BLaER1 (cell line): ENCODE results near the gene BCAS1.

Source experiments
- H3K27ac ChIP-seq: shearing (Covaris generic); formaldehyde crosslinking; 2 replicates; pipeline ENCODE4 v1.8.1; 2022
- H3K27me3 ChIP-seq: shearing (Covaris generic); formaldehyde crosslinking; 2 replicates; pipeline ENCODE4 v1.8.1; 2022
- H3K36me3 ChIP-seq: shearing (Covaris generic); formaldehyde crosslinking; 2 replicates; pipeline ENCODE4 v1.8.1; 2022
- H3K4me1 ChIP-seq: shearing (Covaris generic); formaldehyde crosslinking; 2 replicates; pipeline ENCODE4 v1.8.1; 2022
- H3K4me2 ChIP-seq: shearing (Covaris generic); formaldehyde crosslinking; 2 replicates; pipeline ENCODE4 v1.8.1; 2022
- H3K4me3 ChIP-seq: shearing (Covaris generic); formaldehyde crosslinking; 2 replicates; pipeline ENCODE4 v1.8.1; 2022
- H3K9ac ChIP-seq: shearing (Covaris generic); formaldehyde crosslinking; 2 replicates; pipeline ENCODE4 v1.8.1; 2022
- H3K9me3 ChIP-seq: shearing (Covaris generic); formaldehyde crosslinking; 2 replicates; pipeline ENCODE4 v1.8.1; 2022
- H4K20me1 ChIP-seq: shearing (Covaris generic); formaldehyde crosslinking; 2 replicates; pipeline ENCODE4 v1.8.1; 2022
- Cebpa-rat ChIP-seq: shearing (Covaris generic); IDR thresholded peaks from 2 replicates; pipeline ENCODE4 v1.8.1; 2022

Gene BCAS1

GRCh38 chr20:54103067-54103761 is 32.8 kb upstream of the BCAS1 start:
- no peak overlapping the region for H3K27ac ChIP-seq
- H3K36me3 ChIP-seq = no peaks in the 10 kb centered on the region
- H4K20me1 ChIP-seq = no peaks in the 10 kb centered on the region
- no peak overlapping the region for H3K4me3 ChIP-seq
- no peaks in the 10 kb centered on the region for H3K27me3 ChIP-seq
- no peaks in the 10 kb centered on the region for H3K9me3 ChIP-seq
- no peak overlapping the region for H3K9ac ChIP-seq
- H3K4me2 ChIP-seq = no peak overlapping the region
- H3K4me1 ChIP-seq = peaks cover 7% of the 10 kb centered on the region
- no peak for TF ChIP-seq Cebpa-rat

GRCh38 chr20:54102543-54102942 is 32.1 kb upstream of the BCAS1 start:
- Histone ChIP-seq H3K4me2 (no peak overlapping the region), H3K27me3 (no peaks in the 10 kb centered on the region), H3K9ac (no peak overlapping the region), H3K27ac (no peak overlapping the region), H3K9me3 (no peaks in the 10 kb centered on the region), H3K4me3 (no peak overlapping the region), H3K4me1 (peaks cover 10% of the 10 kb centered on the region), H3K36me3 (no peaks in the 10 kb centered on the region), H4K20me1 (no peaks in the 10 kb centered on the region)
- no peak for TF ChIP-seq Cebpa-rat

- Histone ChIP-seq H3K4me3 (no peak overlapping the region), H3K27me3 (no peaks in the 10 kb centered on the region), H3K27ac (no peak overlapping the region), H3K36me3 (no peaks in the 10 kb centered on the region), H3K9ac (no peak overlapping the region), H3K4me1 (peaks cover 10% of the 10 kb centered on the region), H3K9me3 (no peaks in the 10 kb centered on the region), H3K4me2 (no peak overlapping the region), H4K20me1 (no peaks in the 10 kb centered on the region)
- no peak for TF ChIP-seq Cebpa-rat
Measured at GRCh38 chr20:54100563-54100962, 30.2 kb upstream of the BCAS1 start.

- H3K4me3 ChIP-seq = no peak overlapping the region
- no peak for TF ChIP-seq Cebpa-rat
- H3K4me2 ChIP-seq = no peak overlapping the region
- H3K9me3 ChIP-seq = no peaks in the 10 kb centered on the region
- no peaks in the 10 kb centered on the region for H4K20me1 ChIP-seq
- no peaks in the 10 kb centered on the region for H3K36me3 ChIP-seq
- peaks cover 10% of the 10 kb centered on the region for H3K4me1 ChIP-seq
- H3K27me3 ChIP-seq = no peaks in the 10 kb centered on the region
- H3K27ac ChIP-seq = no peak overlapping the region
- no peak overlapping the region for H3K9ac ChIP-seq
Measured at GRCh38 chr20:54099894-54100293, 29.5 kb upstream of the BCAS1 start.

GRCh38 chr20:54098047-54098446 is 27.7 kb upstream of the BCAS1 start:
- Histone ChIP-seq H3K4me2 (peak overlapping the region; percentile 47; the same call in 1 of the 2 replicates), H3K36me3 (no peaks in the 10 kb centered on the region), H3K9ac (no peak overlapping the region), H3K27me3 (no peaks in the 10 kb centered on the region), H3K9me3 (no peaks in the 10 kb centered on the region), H3K4me1 (peaks cover 10% of the 10 kb centered on the region), H3K4me3 (no peak overlapping the region), H4K20me1 (no peaks in the 10 kb centered on the region), H3K27ac (no peak overlapping the region)
- no peak for TF ChIP-seq Cebpa-rat

- no peak overlapping the region for H3K27ac ChIP-seq
- no peak overlapping the region for H3K4me2 ChIP-seq
Measured at GRCh38 chr20:54097236-54097529, 26.8 kb upstream of the BCAS1 start.

GRCh38 chr20:54095824-54096223 is 25.4 kb upstream of the BCAS1 start:
- Histone ChIP-seq H3K4me3 (no peak overlapping the region), H3K9me3 (no peaks in the 10 kb centered on the region), H3K36me3 (no peaks in the 10 kb centered on the region), H3K27ac (no peak overlapping the region), H3K4me2 (no peak overlapping the region), H3K27me3 (no peaks in the 10 kb centered on the region), H3K9ac (no peak overlapping the region), H3K4me1 (peaks cover 14% of the 10 kb centered on the region), H4K20me1 (no peaks in the 10 kb centered on the region)
- TF ChIP-seq Cebpa-rat = no peak

More at GRCh38 chr20:54097236-54097529, 26.8 kb upstream of the BCAS1 start:
- Histone ChIP-seq H3K4me1 (peaks cover 10% of the 10 kb centered on the region), H3K27me3 (no peaks in the 10 kb centered on the region), H3K9me3 (no peaks in the 10 kb centered on the region), H3K9ac (no peak overlapping the region), H3K4me3 (no peak overlapping the region), H4K20me1 (no peaks in the 10 kb centered on the region), H3K36me3 (no peaks in the 10 kb centered on the region)
- TF ChIP-seq Cebpa-rat = no peak

GRCh38 chr20:54094268-54094580 is 23.8 kb upstream of the BCAS1 start:
- Histone ChIP-seq H3K27ac (no peak overlapping the region), H3K4me1 (peaks cover 30% of the 10 kb centered on the region), H3K9me3 (no peaks in the 10 kb centered on the region; the same call in 1 of the 2 replicates), H3K4me2 (no peak overlapping the region), H3K9ac (no peak overlapping the region), H3K4me3 (no peak overlapping the region), H3K36me3 (no peaks in the 10 kb centered on the region), H4K20me1 (no peaks in the 10 kb centered on the region), H3K27me3 (no peaks in the 10 kb centered on the region)
- no peak for TF ChIP-seq Cebpa-rat

GRCh38 chr20:54093423-54094267 is 23.3 kb upstream of the BCAS1 start:
- peaks cover 28% of the 10 kb centered on the region for H3K4me1 ChIP-seq
- no peak for TF ChIP-seq Cebpa-rat
- H3K9me3 ChIP-seq = no peaks in the 10 kb centered on the region; the same call in 1 of the 2 replicates
- no peaks in the 10 kb centered on the region for H4K20me1 ChIP-seq
- no peak overlapping the region for H3K4me3 ChIP-seq
- no peaks in the 10 kb centered on the region for H3K27me3 ChIP-seq
- no peak overlapping the region for H3K9ac ChIP-seq
- no peak overlapping the region for H3K27ac ChIP-seq
- H3K4me2 ChIP-seq = no peak overlapping the region
- H3K36me3 ChIP-seq = no peaks in the 10 kb centered on the region

- Histone ChIP-seq H3K4me1 (peaks cover 21% of the 10 kb centered on the region), H4K20me1 (no peaks in the 10 kb centered on the region), H3K4me2 (no peak overlapping the region), H3K27me3 (no peaks in the 10 kb centered on the region), H3K4me3 (no peak overlapping the region), H3K27ac (no peak overlapping the region), H3K9ac (no peak overlapping the region), H3K36me3 (no peaks in the 10 kb centered on the region), H3K9me3 (no peaks in the 10 kb centered on the region; the same call in 1 of the 2 replicates)
- TF ChIP-seq Cebpa-rat = no peak
Measured at GRCh38 chr20:54092021-54092420, 21.6 kb upstream of the BCAS1 start.
